Adrenal gland (tissue), 5 donors: ENCODE measurements around the gene VWA1.

Experiments
- CTCF ChIP-seq, 6 experiments: fragments of 450-650 bp in 4 of 6; fragments of 200-600 bp in 2 of 6; sonication (generic) in 1 of 6; IDR thresholded peaks; 1 replicate in 5 of 6; 2 replicates in 1 of 6; pipeline versions ENCODE4 v1.5.1 to v1.8.0; 2016 to 2021; ENCODE audit warnings: antibody characterized with exemption in 6 of 6, mild to moderate bottlenecking in 2 of 6, moderate library complexity in 1 of 6
- POLR2A ChIP-seq, 2 donors: fragments of 450-650 bp; IDR thresholded peaks; one replicate each; pipeline ENCODE4 v1.6.1; 2017; ENCODE audit warnings: antibody characterized with exemption in 2 of 2, mild to moderate bottlenecking in 2 of 2, moderate library complexity in 1 of 2
- donor health status: DM: no; HTN: no; CAD: no.

- TF ChIP-seq CTCF (IDR thresholded peaks at IDR 0.05) (no peak), POLR2A (IDR thresholded peaks at IDR 0.05) (no peak)
These were observed 15.5 kb upstream of the VWA1 start for GRCh38 chr1:1419813-1420653.
